ENCODE data around the gene CCL16. TPM values are rescaled to one million over a fixed set of nuclear protein-coding genes. Genes with fewer than 3 reads are reported as not detected.

The CCL16 gene
- total and polyA plus RNA-seq, 9 donors, result 0.11 to 0.90 (median 0.21) TPM; not detected in 5

DNA sequence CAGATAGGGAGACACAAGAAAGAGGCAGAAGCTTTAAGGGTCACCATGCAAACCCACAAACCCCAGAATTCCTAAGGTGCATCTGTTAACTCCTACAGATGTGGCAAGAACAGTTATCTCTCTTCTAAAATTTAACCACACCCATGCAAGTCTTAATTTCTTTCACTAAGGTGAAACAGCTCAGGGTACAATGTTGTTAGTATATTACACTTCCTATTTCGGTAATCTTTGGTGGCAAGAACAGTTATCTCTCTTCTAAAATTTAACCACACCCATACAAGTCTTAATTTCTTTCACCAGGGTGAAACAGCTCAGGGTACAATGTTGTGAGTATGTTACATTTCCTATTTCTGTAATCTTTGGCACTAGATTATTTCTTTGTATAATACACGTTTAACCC, 29.9 kb upstream of the CCL16 start:
- no peak for TF ChIP-seq EP300 (IDR thresholded peaks at IDR 0.05)
- no peak for TF ChIP-seq POLR2A (IDR thresholded peaks at IDR 0.05)
- TF ChIP-seq, protein P1, sequence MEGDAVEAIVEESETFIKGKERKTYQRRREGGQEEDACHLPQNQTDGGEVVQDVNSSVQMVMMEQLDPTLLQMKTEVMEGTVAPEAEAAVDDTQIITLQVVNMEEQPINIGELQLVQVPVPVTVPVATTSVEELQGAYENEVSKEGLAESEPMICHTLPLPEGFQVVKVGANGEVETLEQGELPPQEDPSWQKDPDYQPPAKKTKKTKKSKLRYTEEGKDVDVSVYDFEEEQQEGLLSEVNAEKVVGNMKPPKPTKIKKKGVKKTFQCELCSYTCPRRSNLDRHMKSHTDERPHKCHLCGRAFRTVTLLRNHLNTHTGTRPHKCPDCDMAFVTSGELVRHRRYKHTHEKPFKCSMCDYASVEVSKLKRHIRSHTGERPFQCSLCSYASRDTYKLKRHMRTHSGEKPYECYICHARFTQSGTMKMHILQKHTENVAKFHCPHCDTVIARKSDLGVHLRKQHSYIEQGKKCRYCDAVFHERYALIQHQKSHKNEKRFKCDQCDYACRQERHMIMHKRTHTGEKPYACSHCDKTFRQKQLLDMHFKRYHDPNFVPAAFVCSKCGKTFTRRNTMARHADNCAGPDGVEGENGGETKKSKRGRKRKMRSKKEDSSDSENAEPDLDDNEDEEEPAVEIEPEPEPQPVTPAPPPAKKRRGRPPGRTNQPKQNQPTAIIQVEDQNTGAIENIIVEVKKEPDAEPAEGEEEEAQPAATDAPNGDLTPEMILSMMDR (IDR thresholded peaks at IDR 0.05), result no peak
- Histone ChIP-seq H3K36me3 (no peaks in the 10 kb centered on the region), H3K27ac (no peak overlapping the region), H3K27me3 (no peaks in the 10 kb centered on the region), H3K4me1 (ENCODE audit: insufficient read depth) (no peaks in the 10 kb centered on the region), H3K9me3 (peaks cover 0 to 12% of the 10 kb centered on the region in 2 donors), H3K4me3 (no peak overlapping the region)
- WGBS, 3 donors, result 68 to 87% (median 69%) methylated on average over 2 of the region's 2 CpGs
- no peak for DNase-seq
- intact Hi-C loops (cut with DNase I), result no loop called here

GRCh38 chr17:36008998-36009665, 27.8 kb upstream of the CCL16 start:
- TF ChIP-seq, protein P1 (IDR thresholded peaks at IDR 0.05), result no peak
- TF ChIP-seq POLR2A (IDR thresholded peaks at IDR 0.05) (no peak), EP300 (IDR thresholded peaks at IDR 0.05) (no peak)
- no peaks in the 10 kb centered on the region for H3K27me3 ChIP-seq
- H3K27ac ChIP-seq, result no peak overlapping the region
- H3K9me3 ChIP-seq, result peaks cover 0 to 12% of the 10 kb centered on the region in 2 donors
- no peak for DNase-seq
- H3K4me1 ChIP-seq (ENCODE audit: insufficient read depth), result no peaks in the 10 kb centered on the region
- no peak overlapping the region for H3K4me3 ChIP-seq
- 71 to 82% (median 76%) methylated on average over 14 of the region's 14 CpGs for WGBS, 3 donors
- intact Hi-C loops (cut with DNase I), result no loop called here
- no peaks in the 10 kb centered on the region for H3K36me3 ChIP-seq

DNA sequence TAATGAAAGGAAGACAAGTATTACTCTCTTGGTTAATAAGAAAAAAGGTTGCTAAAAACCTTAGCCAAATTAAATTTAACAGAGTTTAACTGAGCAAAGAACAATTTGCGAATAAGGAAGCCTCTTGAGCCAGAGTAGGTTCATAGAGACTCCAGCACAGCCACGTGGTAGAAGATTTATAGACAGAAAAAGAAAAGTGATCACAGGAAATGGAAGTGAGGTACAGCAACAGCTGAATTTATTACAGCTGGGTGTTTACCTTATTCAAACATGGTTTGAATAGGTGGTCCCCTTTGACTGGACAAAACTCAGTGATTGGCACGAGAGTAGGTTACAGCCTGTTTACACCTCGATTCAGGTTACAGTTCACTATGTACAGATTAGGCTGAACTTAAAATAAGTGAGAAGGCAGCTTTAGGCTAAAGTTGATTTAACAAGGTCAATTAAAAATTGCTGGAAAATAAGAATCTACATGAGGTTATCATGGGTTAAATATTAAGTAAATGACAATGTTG, 23.4 kb upstream of the CCL16 start:
- Histone ChIP-seq H3K4me3 (no peak overlapping the region), H3K36me3 (no peaks in the 10 kb centered on the region), H3K27me3 (no peaks in the 10 kb centered on the region), H3K9me3 (no peaks in the 10 kb centered on the region), H3K4me1 (ENCODE audit: insufficient read depth) (no peaks in the 10 kb centered on the region), H3K27ac (no peak overlapping the region)
- 42 to 47% (median 43%) methylated on average over 4 of the region's 4 CpGs for WGBS, 3 donors
- intact Hi-C loops (cut with DNase I), result no loop called here
- no peak for DNase-seq
- TF ChIP-seq POLR2A (IDR thresholded peaks at IDR 0.05) (no peak), EP300 (IDR thresholded peaks at IDR 0.05) (no peak)

DNA sequence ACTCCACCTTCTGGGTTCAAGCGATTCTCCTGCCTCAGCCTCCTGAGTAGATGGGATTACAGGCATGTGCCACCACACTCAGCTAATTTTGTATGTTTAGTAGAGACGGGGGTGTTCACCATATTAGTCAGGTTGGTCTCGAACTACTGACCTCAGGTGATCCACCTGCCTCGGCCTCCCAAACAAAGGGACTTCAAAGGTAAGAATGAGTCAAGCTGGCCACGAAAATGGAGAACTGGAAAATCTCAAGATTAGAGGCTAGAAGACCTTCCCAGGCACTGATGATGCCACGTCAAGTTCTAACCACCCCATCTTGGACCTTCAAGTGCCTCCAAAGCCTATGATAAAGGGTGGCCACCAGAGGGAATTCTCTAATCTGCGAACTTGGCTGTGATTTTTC, 21.3 kb upstream of the CCL16 start:
- H3K4me1 ChIP-seq (ENCODE audit: insufficient read depth), result no peaks in the 10 kb centered on the region
- no peaks in the 10 kb centered on the region for H3K9me3 ChIP-seq
- intact Hi-C loops (cut with DNase I), result no loop called here
- WGBS, 3 donors, result 81 to 87% (median 81%) methylated on average over 7 of the region's 7 CpGs
- TF ChIP-seq, protein P1 (IDR thresholded peaks at IDR 0.05), result no peak
- TF ChIP-seq POLR2A (IDR thresholded peaks at IDR 0.05) (no peak), EP300 (IDR thresholded peaks at IDR 0.05) (no peak)
- H3K4me3 ChIP-seq, result no peak overlapping the region
- DNase-seq, result no peak
- H3K27ac ChIP-seq, result no peak overlapping the region
- H3K36me3 ChIP-seq, result no peaks in the 10 kb centered on the region
- H3K27me3 ChIP-seq, result no peaks in the 10 kb centered on the region
